BE2C (cell line): ENCODE results near the gene PLEKHG5.

Source experiments
- DNase-seq: peaks from one replicate; pipeline ENCODE4 v3.0.0-alpha.2; 2020
- H3K27me3 ChIP-seq: fragments of 250-450 bp; sonication (Bioruptor Pico); 2 replicates; pipeline ENCODE4 v1.5.1; 2020; ENCODE audit warnings: mild to moderate bottlenecking
- H3K36me3 ChIP-seq: fragments of 250-450 bp; sonication (Bioruptor Pico); 2 replicates; pipeline ENCODE4 v1.5.1; 2020; ENCODE audit warnings: mild to moderate bottlenecking
- H3K4me1 ChIP-seq: fragments of 250-450 bp; sonication (Bioruptor Pico); 2 replicates; pipeline ENCODE4 v1.5.1; 2020
- H3K4me3 ChIP-seq: 2 replicates; pipeline ENCODE4 v1.5.1; 2011; ENCODE audit warnings: low read depth, low read length
- H3K9me3 ChIP-seq: fragments of 250-450 bp; sonication (Bioruptor Pico); 2 replicates; pipeline ENCODE4 v1.5.1; 2020
- TF ChIP-seq, protein P1 (sequence below): IDR thresholded peaks from 2 replicates; pipeline ENCODE4 v1.5.1; 2012; ENCODE audit warnings: mild to moderate bottlenecking, low read depth, low read length

The PLEKHG5 gene

DNA sequence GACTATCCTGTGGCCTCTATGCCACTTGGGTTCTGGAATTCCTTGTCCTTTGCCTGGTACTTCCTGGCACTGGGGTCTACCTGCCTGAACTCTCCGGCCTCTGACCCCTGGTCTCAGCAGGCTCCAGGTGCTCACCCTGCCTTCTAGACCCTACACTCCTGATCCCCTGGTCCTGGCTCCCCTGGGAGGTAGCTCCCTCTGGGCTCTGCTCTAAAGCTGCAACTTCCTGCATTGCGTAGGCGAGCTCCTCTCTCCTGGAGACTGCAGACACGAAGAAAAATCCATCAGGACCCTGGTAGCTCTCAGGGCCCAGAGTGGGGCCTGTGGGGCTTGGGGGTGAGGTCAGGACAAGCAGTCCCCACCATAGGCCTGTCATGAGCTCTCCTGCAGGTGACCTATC is 7.8 kb upstream of the PLEKHG5 start:
- H3K4me1 ChIP-seq, result peaks cover 4% of the 10 kb centered on the region; the same call in 1 of the 2 replicates
- TF ChIP-seq, protein P1, sequence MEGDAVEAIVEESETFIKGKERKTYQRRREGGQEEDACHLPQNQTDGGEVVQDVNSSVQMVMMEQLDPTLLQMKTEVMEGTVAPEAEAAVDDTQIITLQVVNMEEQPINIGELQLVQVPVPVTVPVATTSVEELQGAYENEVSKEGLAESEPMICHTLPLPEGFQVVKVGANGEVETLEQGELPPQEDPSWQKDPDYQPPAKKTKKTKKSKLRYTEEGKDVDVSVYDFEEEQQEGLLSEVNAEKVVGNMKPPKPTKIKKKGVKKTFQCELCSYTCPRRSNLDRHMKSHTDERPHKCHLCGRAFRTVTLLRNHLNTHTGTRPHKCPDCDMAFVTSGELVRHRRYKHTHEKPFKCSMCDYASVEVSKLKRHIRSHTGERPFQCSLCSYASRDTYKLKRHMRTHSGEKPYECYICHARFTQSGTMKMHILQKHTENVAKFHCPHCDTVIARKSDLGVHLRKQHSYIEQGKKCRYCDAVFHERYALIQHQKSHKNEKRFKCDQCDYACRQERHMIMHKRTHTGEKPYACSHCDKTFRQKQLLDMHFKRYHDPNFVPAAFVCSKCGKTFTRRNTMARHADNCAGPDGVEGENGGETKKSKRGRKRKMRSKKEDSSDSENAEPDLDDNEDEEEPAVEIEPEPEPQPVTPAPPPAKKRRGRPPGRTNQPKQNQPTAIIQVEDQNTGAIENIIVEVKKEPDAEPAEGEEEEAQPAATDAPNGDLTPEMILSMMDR, result no peak
- no peak overlapping the region for H3K4me3 ChIP-seq
- H3K27me3 ChIP-seq, result no peaks in the 10 kb centered on the region
- no peaks in the 10 kb centered on the region for H3K9me3 ChIP-seq
- no peaks in the 10 kb centered on the region for H3K36me3 ChIP-seq
- DNase-seq, result no peak

DNA sequence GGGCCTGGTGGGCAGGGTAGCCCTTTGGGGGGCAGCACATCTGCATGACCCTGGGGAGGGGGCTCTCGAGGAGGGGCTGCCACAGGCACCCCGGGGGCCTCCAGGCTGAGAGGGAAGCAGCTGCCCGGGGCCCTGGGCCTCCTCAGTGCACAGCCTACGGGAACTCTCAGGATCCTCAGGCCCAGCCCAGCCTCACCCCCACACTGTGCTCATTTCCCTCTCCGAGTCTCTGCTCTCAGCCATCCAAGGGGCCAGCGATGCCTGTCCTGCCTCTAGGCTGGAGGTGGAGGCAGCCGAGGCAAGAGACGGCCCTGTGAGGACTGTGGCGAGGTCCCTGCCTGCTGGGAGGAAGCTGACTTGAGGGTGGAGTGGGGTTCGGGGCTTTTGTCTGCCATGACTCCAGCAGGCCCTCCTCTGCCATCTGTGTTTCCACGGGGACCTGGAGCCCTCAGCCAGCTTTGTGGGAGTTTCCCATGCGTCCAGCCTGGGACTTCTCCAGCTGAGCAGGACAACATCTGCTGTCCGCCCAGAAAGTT is 7.2 kb upstream of the PLEKHG5 start:
- TF ChIP-seq, protein P1, result no peak
- Histone ChIP-seq H3K36me3 (no peaks in the 10 kb centered on the region), H3K27me3 (no peaks in the 10 kb centered on the region), H3K4me1 (peaks cover 4% of the 10 kb centered on the region; the same call in 1 of the 2 replicates), H3K4me3 (no peak overlapping the region), H3K9me3 (no peaks in the 10 kb centered on the region)
- DNase-seq, result no peak

DNA sequence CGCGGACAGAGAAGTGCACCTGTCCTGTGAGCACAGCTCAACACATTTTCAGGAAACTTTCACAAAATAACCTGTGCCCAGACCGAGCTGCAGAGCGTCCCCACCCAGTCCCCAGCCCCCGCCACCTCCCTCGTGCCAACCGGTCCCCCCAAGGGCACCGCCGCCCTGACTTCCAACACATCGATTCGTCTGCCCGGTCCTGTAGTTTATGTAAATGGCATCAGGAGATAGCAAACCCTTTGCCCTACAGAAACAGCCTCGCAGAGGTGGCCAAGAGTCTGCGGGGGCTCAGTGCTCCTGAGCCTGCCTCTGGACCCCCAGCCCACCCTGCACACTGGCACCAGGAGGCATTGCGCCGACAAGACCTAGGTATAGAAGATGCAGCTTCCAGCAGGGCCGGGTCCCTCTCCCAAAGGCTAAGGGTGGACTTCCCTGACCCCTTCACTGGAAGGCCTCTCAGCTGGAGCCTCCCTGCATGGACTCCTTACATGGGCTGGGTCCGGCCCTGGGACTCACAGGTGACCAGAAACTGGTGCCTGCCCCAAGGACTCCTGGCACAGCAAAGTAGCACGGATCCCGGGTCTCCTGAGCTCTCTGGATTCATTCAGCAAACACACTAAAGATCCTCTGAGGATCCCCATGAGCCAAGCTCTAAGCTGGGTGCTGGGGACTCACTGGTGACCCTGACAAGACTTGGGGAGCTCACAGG is 6.6 kb upstream of the PLEKHG5 start:
- TF ChIP-seq, protein P1, result no peak
- no peak for DNase-seq
- Histone ChIP-seq H3K36me3 (no peaks in the 10 kb centered on the region), H3K4me3 (peak overlapping the region; percentile 47), H3K4me1 (peaks cover 4% of the 10 kb centered on the region; the same call in 1 of the 2 replicates), H3K27me3 (no peaks in the 10 kb centered on the region), H3K9me3 (no peaks in the 10 kb centered on the region)

DNA sequence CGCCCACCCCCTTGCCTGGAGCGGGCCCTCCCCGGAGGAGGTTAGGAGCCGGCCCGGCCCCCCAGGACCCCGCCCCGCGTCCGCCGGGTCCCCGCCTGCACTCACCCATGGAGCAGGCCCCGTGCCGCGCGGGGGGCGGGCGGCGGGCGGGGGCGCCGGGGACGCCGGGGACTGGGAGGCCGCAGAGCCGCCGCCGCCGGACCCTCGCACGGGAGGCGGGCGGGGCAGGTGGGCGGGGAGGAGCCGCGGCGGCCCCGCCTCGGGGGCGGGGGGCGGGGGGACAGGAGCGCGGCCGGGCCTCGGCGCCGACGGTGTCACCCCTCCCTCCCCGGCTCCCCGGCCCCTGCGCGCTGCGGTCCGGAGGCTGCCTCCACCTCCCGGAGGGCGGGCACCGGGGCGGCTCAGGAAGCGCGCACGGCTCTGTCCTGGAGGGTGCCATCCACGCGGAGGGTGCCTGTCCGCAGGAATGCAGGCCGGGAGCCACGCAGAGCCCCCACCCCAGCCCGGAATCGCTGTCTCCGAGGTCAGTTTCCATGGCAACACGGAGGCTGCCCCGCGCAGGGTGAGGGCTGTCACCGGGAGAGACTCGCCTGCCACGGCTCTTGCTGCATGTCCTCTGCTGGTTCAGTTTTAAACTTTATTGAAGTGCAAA is 5.9 kb upstream of the PLEKHG5 start:
- Histone ChIP-seq H3K36me3 (no peaks in the 10 kb centered on the region), H3K4me3 (peak overlapping the region; percentile 47), H3K9me3 (no peaks in the 10 kb centered on the region), H3K4me1 (peaks cover 4% of the 10 kb centered on the region; the same call in 1 of the 2 replicates), H3K27me3 (no peaks in the 10 kb centered on the region)
- DNase-seq, result peak; percentile 45
- TF ChIP-seq, protein P1, result no peak

DNA sequence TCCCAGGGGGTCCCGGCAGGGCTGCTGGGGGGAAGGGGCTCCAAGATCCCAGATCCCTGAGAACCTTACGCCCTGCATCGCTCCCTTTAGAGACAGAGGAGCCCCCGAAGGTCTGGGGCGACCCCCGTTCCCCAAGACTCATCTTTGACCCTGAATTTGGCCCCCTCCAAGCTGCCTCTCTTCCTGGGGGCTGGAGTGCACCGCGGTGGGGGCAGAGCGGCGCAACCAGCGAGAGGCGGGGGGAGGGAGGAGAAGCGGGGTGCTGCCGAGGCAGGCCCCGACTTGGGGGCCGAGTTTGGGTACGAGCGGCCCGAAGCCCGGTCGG is 5.4 kb upstream of the PLEKHG5 start:
- Histone ChIP-seq H3K27me3 (no peaks in the 10 kb centered on the region), H3K4me3 (peak overlapping the region; percentile 38), H3K9me3 (no peaks in the 10 kb centered on the region), H3K4me1 (peaks cover 1% of the 10 kb centered on the region; the same call in 1 of the 2 replicates), H3K36me3 (no peaks in the 10 kb centered on the region)
- DNase-seq, result no peak
- TF ChIP-seq, protein P1, result no peak

GRCh38 chr1:6496365-6496721 is 4.9 kb upstream of the PLEKHG5 start:
- no peak for DNase-seq
- H3K36me3 ChIP-seq, result no peaks in the 10 kb centered on the region
- H3K9me3 ChIP-seq, result no peaks in the 10 kb centered on the region
- H3K4me3 ChIP-seq, result peak overlapping the region; percentile 38
- no peaks in the 10 kb centered on the region; the same call in 1 of the 2 replicates for H3K4me1 ChIP-seq
- no peaks in the 10 kb centered on the region for H3K27me3 ChIP-seq
- TF ChIP-seq, protein P1, result no peak
